SK-N-MC (cell line): ENCODE data around the gene PCNX4.

ENCODE experiments used
- EZH2 ChIP-seq: fragments of 200-600 bp; sonication (generic); IDR thresholded peaks from one replicate; pipeline ENCODE4 v1.6.1; 2017; ENCODE audit warnings: antibody characterized with exemption
- POLR2AphosphoS5 ChIP-seq: IDR thresholded peaks from 2 replicates; pipeline ENCODE4 v1.6.1; 2012; ENCODE audit warnings: mild to moderate bottlenecking, low read depth, low read length, borderline replicate concordance

GRCh38 chr14:60093606-60094005, 1.9 kb downstream of the PCNX4 start:
- no peak for TF ChIP-seq EZH2
- no peak for TF ChIP-seq POLR2AphosphoS5
